GM23248 (cell line): Measurements from ENCODE around the gene FBXW10. TPM values are rescaled to one million over a fixed set of nuclear protein-coding genes. Genes with fewer than 3 reads are reported as not detected.
"Not testable (repeated sequence)": the region's sequence is repeated elsewhere in the genome, so short reads cannot be mapped to it uniquely, and the experiment has no call there.

Source experiments
- DNase-seq: peaks from one replicate; pipeline ENCODE4 v3.0.0-alpha.2; 2015
- H2AFZ ChIP-seq: fragments of 200-600 bp; sonication (generic); 2 replicates; pipeline ENCODE4 v1.6.1; 2016; ENCODE audit warnings: antibody characterized with exemption
- H3F3A ChIP-seq: fragments of 200-600 bp; sonication (generic); 2 replicates; pipeline ENCODE4 v1.6.1; 2016; ENCODE audit warnings: mild to moderate bottlenecking, antibody characterized with exemption, mixed run types; ENCODE audit not compliant: insufficient read depth
- H3K27ac ChIP-seq: fragments of 200-600 bp; sonication (generic); 2 replicates; pipeline ENCODE4 v1.5.1; 2016; ENCODE audit warnings: mild to moderate bottlenecking
- H3K27me3 ChIP-seq: fragments of 200-600 bp; sonication (generic); replicated peaks from 2 replicates; pipeline ENCODE4 v1.6.1; 2016; ENCODE audit warnings: mild to moderate bottlenecking; ENCODE audit not compliant: insufficient read depth
- H3K36me3 ChIP-seq: fragments of 200-600 bp; sonication (generic); 2 replicates; pipeline ENCODE4 v1.6.1; 2016; ENCODE audit warnings: low read depth, mild to moderate bottlenecking
- H3K4me1 ChIP-seq: fragments of 200-600 bp; sonication (generic); 2 replicates; pipeline ENCODE4 v1.6.1; 2016; ENCODE audit warnings: mild to moderate bottlenecking; ENCODE audit not compliant: insufficient read depth
- H3K4me2 ChIP-seq: fragments of 200-600 bp; sonication (generic); one replicate; pipeline ENCODE4 v1.6.1; 2016; ENCODE audit warnings: mild to moderate bottlenecking; ENCODE audit not compliant: unreplicated experiment
- H3K4me3 ChIP-seq: fragments of 200-600 bp; sonication (generic); 2 replicates; pipeline ENCODE4 v1.5.1; 2016; ENCODE audit warnings: mild to moderate bottlenecking
- H3K79me2 ChIP-seq: fragments of 200-600 bp; sonication (generic); 2 replicates; pipeline ENCODE4 v1.6.1; 2016; ENCODE audit warnings: mild to moderate bottlenecking; ENCODE audit not compliant: insufficient read depth
- H3K9ac ChIP-seq: fragments of 200-600 bp; sonication (generic); 2 replicates; pipeline ENCODE4 v1.6.1; 2016; ENCODE audit warnings: mild to moderate bottlenecking
- H3K9me2 ChIP-seq: fragments of 200-600 bp; sonication (generic); 2 replicates; pipeline ENCODE4 v1.6.1; 2016; ENCODE audit warnings: mixed run types, mild to moderate bottlenecking, moderate library complexity; ENCODE audit not compliant: insufficient read depth
- H3K9me3 ChIP-seq: fragments of 200-600 bp; sonication (generic); one replicate; pipeline ENCODE4 v1.6.1; 2017; ENCODE audit warnings: low read depth
- H4K20me1 ChIP-seq: fragments of 200-600 bp; sonication (generic); 2 replicates; pipeline ENCODE4 v1.6.0; 2016; ENCODE audit not compliant: insufficient read depth
- WGBS, 2 experiments: methylation state at CpG; one replicate each; pipeline ENCODE4 v1.1.6; 2015 to 2017; ENCODE audit warnings: low lambda C conversion rate in 2 of 2, low coverage in 1 of 2; ENCODE audit errors: missing lambda C conversion rate in 2 of 2; 5-methylcytosine and 5-hydroxymethylcytosine counted together
- in situ Hi-C: fragments of 300-500 bp; cut with MboI; formaldehyde crosslinking; loops from 2 replicates; pipeline ENCODE4 v1.15.0; 2020
- polyA plus RNA-seq: library from polyadenylated mRNA; unstranded; fragments of >200 nt; fragmentation: Nextera tagmentation; extraction: Ambion mirVana; gene quantifications from 2 replicates; pipeline ENCODE4 v1.2.1, GENCODE V29; 2016
- total RNA-seq: library from RNA; depleted of rRNA; stranded (reverse); fragments of >200 nt; shearing (Covaris generic); gene quantifications from 2 replicates; pipeline ENCODE4 v1.2.3, GENCODE V29; 2014

FBXW10 gene
- total and polyA plus RNA-seq, 2 experiments from 2014 or later: 0.11 TPM; not detected in 1

DNA sequence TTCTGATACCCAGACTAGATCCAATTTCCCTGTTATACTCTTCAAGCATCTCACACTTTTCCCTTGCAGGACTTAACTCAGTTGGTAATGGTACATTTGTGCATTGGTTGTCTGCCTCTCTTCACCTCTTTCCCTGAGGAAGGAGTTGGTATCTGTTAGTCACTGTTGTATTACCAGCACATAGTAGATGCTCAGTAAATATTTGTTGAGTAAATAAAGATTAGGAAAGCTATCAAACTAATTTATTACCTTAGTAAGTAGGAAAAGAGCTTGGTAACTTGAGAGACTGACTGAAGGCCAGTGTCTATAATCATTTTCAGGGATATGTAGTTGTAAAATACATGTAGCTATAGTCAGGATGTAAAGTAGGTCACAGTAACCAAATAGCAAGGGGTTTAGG is 53.0 kb downstream of the FBXW10 start:
- H3K9me3 ChIP-seq, H3K9me2 ChIP-seq, H4K20me1 ChIP-seq, H3K9ac ChIP-seq, H2AFZ ChIP-seq, H3K36me3 ChIP-seq, H3K4me2 ChIP-seq, in situ Hi-C loops, H3F3A ChIP-seq, H3K27ac ChIP-seq, H3K4me3 ChIP-seq, DNase-seq, H3K27me3 ChIP-seq: not testable (repeated sequence)
- Histone ChIP-seq H3K79me2 (peaks cover 47% of the 10 kb centered on the region), H3K4me1 (peaks cover 12% of the 10 kb centered on the region)

GRCh38 chr17:18803458-18804245 is 59.8 kb downstream of the FBXW10 start:
- H3F3A ChIP-seq, in situ Hi-C loops, H2AFZ ChIP-seq, H3K9ac ChIP-seq, H3K4me3 ChIP-seq, DNase-seq, H3K27me3 ChIP-seq, H3K4me1 ChIP-seq, H3K4me2 ChIP-seq, H3K9me2 ChIP-seq, H3K27ac ChIP-seq, H3K9me3 ChIP-seq, H4K20me1 ChIP-seq: not testable (repeated sequence)
- Histone ChIP-seq H3K36me3 (peaks cover 14% of the 10 kb centered on the region), H3K79me2 (peaks cover 10% of the 10 kb centered on the region; the same call in 1 of the 2 replicates)
- 82 to 86% methylated on average over 7 of the region's 7 CpGs for WGBS, 2 experiments

DNA sequence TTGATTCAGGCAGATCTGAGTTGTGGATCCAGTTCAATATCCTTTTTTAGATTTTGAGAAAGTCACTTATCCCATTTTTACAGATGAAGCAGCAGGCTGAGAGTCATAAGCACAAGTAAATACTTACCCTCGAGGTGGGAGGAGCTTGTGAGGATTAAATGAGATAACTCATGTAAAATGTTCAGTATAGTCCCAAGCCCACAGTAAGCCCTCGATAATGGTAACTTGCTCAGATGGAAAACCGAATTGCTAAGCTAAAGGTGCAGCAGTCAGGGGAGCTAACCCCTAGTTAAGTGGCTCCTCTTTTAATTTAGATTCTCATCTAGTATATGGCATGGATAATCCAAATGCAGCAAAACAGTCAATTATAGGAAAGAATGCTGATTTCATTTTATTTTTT is 72.1 kb downstream of the FBXW10 start:
- WGBS, 2 experiments: 68 to 70% methylated on average over 3 of the region's 3 CpGs
- H3K27ac ChIP-seq, H3K9ac ChIP-seq, DNase-seq, H3K9me3 ChIP-seq, H3K27me3 ChIP-seq, H2AFZ ChIP-seq, H3K9me2 ChIP-seq, in situ Hi-C loops, H4K20me1 ChIP-seq, H3K36me3 ChIP-seq, H3K4me1 ChIP-seq, H3K4me3 ChIP-seq, H3F3A ChIP-seq, H3K79me2 ChIP-seq, H3K4me2 ChIP-seq: not testable (repeated sequence)

- H3K4me2 ChIP-seq, H3K4me3 ChIP-seq, H3F3A ChIP-seq, H3K36me3 ChIP-seq, H3K9me3 ChIP-seq, H3K4me1 ChIP-seq, H3K27ac ChIP-seq, in situ Hi-C loops, H3K9me2 ChIP-seq, H3K9ac ChIP-seq, H2AFZ ChIP-seq, H3K79me2 ChIP-seq, H3K27me3 ChIP-seq, H4K20me1 ChIP-seq: not testable (repeated sequence)
- 42 to 43% methylated on average over 9 of the region's 9 CpGs for WGBS, 2 experiments
- peak; percentile 82 for DNase-seq
Observed at GRCh38 chr17:18816489-18817371, 72.9 kb downstream of the FBXW10 start.

DNA sequence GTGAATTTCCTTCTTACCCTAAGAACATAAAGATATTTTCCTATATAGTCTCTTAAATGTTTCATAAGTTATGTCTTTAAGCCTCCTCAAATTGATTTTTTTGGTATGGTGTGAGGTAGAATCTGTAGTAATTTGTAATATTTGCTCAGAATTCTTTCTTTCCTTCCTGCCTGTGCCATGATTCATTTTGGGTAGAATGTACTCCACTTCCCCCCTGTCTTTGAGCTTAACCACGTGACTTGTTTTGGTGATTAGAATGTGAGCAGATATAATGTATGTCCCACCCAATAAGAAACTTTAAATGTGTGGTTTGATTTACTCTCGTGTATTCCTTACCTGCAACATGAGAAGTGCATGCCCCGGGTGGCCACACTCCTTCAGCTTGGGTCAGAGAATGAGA is 77.6 kb downstream of the FBXW10 start:
- H2AFZ ChIP-seq, H3K27ac ChIP-seq, H3K9me3 ChIP-seq, H3K79me2 ChIP-seq, H3K4me3 ChIP-seq, H3K27me3 ChIP-seq, H3K4me2 ChIP-seq, H4K20me1 ChIP-seq, H3F3A ChIP-seq, H3K4me1 ChIP-seq, H3K9ac ChIP-seq, H3K9me2 ChIP-seq, in situ Hi-C loops, H3K36me3 ChIP-seq: not testable (repeated sequence)
- 44 to 54% methylated on average over 3 of the region's 3 CpGs for WGBS, 2 experiments
- peak; percentile 9 for DNase-seq

GRCh38 chr17:18827613-18828012 is 83.8 kb downstream of the FBXW10 start:
- H3K9ac ChIP-seq, H2AFZ ChIP-seq, H3K4me3 ChIP-seq, H3K9me3 ChIP-seq, in situ Hi-C loops, DNase-seq, H3K4me2 ChIP-seq, H3K27me3 ChIP-seq, H4K20me1 ChIP-seq, H3F3A ChIP-seq, H3K9me2 ChIP-seq, H3K4me1 ChIP-seq, H3K36me3 ChIP-seq, H3K79me2 ChIP-seq, H3K27ac ChIP-seq: not testable (repeated sequence)
- WGBS, 2 experiments: no CpG with 5 or more reads among the region's 1 CpG
